GM18507 (cell line): ENCODE results near the gene HIPK4.

ENCODE experiments used
- DNase-seq: peaks from one replicate; pipeline ENCODE4 v3.0.0; 2011; ENCODE audit warnings: low read depth; ENCODE audit not compliant: insufficient read length; ENCODE audit errors: extremely low spot score
- FAIRE-seq: peaks from 2 replicates; lab custom pipeline; 2011; peaks lifted over from hg19 to GRCh38; lab: Jason Lieb, UNC

The HIPK4 gene

GRCh38 chr19:40395956-40396355 is 6.0 kb upstream of the HIPK4 start:
- DNase-seq, result no peak

GRCh38 chr19:40394816-40395210 is 4.8 kb upstream of the HIPK4 start:
- DNase-seq (no peak), FAIRE-seq (no peak)

More at GRCh38 chr19:40395956-40396355, 6.0 kb upstream of the HIPK4 start:
- FAIRE-seq, result no peak

GRCh38 chr19:40393894-40394815 is 4.2 kb upstream of the HIPK4 start:
- FAIRE-seq (no peak), DNase-seq (no peak)

DNA sequence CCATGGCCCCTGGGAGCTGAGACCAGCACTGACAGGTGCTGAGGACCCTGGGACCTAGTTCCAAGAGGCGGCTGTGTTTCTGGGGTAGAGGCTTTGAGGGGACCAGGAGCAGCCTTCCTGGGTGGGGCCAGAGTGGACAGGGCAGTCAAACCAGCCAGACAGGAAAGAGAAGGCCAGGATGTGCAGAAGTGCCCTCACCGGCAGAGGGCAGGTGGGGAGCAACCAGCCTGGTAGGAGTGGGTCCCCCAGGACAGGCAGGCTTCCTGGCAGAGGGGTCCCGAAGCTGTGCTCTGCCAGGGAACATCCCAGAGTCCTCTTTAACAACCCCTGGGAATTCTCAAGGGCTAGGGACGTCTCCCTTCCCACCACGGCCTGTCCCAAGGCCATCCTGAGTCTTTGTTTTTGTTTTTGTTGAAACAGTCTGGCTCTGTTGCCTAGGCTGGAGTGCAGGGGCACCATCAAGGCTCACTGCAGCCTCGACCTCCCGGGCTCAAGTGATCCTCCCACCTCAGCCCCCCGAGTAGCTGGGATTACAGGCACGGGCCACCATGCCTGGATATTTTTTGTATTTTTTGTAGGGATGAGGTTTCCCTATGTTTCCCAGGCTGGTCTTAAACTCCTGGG is 3.0 kb upstream of the HIPK4 start:
- FAIRE-seq, result no peak
- no peak for DNase-seq

DNA sequence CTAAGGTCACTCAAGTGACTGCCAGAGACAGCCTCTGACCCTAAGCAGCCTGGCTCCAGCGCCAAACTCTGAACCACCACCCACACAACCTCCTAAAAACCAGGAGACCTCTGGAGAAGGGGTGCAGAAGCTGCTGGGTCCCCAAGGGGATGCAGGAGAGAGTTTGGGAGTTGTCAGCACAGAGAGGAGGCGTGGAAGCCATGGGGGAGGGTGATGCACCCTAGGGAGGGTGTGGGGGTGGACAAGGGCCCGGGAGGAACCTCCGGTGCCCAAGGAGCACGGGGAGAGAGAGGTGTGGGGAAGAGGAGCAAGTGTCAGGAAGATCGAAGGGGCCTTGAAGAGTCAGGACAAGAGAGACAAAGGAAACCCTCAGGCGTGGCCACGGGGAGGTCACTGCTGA is 2.1 kb upstream of the HIPK4 start:
- no peak for DNase-seq
- no peak for FAIRE-seq

GRCh38 chr19:40389404-40390083 is 437 bp downstream of the HIPK4 start:
- DNase-seq (no peak), FAIRE-seq (no peak)

DNA sequence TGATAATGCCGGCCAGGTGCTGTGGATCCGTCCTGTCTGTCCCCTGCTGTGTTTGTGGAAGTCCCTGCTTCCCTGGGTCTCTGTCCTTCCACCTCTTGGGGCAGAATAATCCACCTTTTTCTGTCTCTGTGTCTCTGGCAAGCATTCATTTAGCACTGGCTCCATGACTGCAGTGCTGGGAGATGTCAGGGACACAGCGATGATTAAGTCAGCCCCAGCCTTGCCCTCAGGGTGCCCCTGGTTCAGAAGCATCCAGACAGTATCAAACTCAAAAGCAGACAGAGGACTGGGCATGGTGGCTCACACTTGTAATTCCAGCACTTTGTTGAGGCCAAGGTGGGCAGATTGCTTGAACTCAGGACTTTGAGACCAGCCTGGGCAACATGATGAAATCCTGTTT is 1.5 kb downstream of the HIPK4 start:
- FAIRE-seq, result no peak

GRCh38 chr19:40387155-40387554 is 2.8 kb downstream of the HIPK4 start:
- FAIRE-seq, result no peak

More for the DNA sequence above, 1.5 kb downstream of the HIPK4 start:
- no peak for DNase-seq

GRCh38 chr19:40383668-40384248 is 6.2 kb downstream of the HIPK4 start:
- no peak for FAIRE-seq
- DNase-seq, result no peak

More at GRCh38 chr19:40387155-40387554, 2.8 kb downstream of the HIPK4 start:
- no peak for DNase-seq

DNA sequence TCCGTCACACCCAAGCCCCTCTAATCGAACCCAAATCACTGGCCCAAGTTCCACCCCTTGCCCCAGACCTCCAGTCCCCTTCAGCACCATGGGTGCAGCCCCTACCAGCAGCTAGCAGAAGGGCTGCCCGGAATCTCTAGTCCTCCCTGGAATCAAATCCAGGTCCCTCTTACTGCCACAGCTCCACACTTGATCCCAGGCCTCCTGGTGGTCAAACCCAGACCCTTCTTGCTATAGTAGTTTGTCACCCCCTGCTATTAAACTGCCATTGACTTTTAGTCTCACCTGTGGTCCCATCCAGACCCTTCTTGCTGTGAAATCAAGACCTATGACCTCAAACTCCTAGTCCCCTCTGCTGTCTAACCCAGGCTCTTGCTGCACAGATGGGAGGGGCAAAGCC is 8.7 kb downstream of the HIPK4 start:
- DNase-seq (no peak), FAIRE-seq (no peak)

DNA sequence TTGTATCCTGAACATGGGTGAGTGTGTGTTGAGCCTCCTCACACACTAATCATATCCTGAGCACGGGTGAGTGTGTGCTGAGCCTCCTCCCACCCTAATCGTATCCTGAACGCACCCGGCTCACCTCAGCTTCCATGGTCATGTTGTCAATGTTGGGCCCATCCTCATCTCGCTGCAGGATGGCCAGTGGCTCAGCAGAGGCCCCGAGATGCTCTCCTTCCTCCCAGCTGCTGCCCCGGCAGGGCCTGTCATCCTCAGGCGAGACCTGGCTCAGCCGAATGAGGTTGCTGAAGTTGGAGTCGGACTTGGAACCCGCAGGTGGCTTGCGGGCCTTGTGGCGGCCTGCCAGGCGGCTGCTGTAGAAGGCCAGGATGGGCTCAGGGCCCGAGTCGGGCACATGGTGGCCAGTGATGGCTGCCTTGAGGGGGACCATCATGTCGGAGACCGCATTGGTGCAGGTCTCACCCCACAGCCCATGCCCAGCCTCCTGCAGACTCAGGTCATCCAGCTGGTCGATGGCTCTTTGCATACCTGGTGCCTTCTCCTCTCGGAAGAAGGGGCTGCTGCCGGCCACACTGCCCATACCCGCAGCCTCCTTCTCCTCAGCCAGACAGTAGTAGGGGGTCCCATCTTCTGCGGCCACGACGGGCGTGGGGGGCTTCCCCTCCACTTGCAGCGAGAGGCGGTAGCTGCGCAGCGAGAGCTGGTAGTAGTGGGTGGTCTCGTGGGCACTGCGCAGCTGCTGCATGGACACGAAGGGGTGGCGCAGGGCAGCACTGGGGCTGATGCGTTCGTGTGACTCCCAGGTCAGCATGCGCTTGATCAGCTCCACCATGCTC is 9.6 kb downstream of the HIPK4 start:
- no peak for FAIRE-seq
- no peak for DNase-seq

DNA sequence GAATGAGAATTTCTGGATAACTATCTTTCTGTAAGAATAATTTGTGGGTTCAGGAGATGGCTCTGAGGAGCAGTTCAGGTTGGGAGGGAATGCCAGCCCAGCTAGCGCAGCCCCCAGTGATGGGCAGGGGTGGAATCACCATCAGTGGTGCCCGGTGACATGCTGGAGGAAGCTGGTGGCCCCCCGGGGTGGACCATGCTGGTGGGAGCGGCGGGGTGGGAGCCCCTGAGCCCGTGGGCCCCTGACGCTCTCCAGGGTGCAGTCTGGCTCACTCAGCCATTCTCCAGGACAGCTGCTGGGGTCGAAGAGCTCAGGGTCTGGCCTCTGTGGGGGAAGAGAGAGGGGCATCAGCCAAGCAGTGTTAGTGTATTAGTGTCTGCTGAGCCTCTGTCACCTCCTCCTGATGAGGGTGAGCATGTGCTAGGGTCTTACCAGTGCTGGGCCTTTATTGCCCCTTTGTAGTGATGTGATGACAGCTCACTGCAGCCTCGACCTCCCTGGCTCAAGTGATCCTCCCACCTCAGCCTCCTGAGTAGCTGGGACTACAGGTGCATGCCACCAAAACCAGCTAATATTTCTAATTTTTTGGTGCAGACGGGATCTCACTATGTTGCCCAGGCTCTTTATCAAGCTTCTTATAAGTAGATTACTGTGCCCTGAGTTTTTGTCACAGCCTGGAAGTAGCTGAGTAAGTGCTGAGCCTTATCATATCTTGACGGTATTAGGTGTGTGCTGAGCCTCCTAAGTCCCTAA is 10.4 kb downstream of the HIPK4 start:
- DNase-seq, result no peak
- no peak for FAIRE-seq

DNA sequence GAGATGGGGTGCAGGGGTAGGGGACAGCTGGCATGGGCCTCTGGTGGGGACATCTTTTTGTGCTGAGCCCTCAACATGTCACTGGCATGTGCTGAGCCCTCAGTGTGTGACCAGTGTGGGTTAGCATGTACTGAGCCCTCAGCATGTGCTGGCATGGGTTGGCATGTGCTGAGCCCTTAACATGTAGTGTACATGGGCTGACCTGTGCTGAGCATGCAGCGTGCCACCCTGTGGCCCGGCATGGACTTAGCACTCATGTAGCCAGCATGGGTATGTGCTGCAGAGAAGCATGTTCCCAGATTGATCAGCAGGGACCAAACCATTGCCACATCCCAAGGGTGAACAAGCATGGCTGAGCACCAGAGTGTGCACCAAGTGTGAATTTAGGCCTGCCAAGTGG is 11.5 kb downstream of the HIPK4 start:
- DNase-seq, result no peak
- FAIRE-seq, result no peak

DNA sequence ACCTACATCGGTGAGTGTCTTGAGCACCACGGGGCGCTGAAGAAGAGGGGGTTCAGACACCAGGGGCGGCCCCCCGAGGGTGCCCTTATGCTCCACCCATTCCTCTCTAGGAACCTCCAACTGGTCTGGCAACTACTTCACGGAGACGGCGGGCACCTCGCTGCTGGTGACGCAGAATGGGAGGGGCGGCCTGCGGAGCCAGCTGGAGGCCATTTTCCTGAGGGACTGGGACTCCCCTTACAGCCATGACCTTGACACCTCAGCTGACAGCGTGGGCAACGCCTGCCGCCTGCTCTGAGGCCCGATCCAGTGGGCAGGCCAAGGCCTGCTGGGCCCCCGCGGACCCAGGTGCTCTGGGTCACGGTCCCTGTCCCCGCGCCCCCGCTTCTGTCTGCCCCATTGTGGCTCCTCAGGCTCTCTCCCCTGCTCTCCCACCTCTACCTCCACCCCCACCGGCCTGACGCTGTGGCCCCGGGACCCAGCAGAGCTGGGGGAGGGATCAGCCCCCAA is 12.1 kb downstream of the HIPK4 start:
- DNase-seq, result no peak
- no peak for FAIRE-seq

GRCh38 chr19:40376286-40376862 is 13.6 kb downstream of the HIPK4 start:
- DNase-seq (no peak), FAIRE-seq (no peak)

GRCh38 chr19:40374084-40374483 is 15.9 kb downstream of the HIPK4 start:
- FAIRE-seq (no peak), DNase-seq (no peak)

DNA sequence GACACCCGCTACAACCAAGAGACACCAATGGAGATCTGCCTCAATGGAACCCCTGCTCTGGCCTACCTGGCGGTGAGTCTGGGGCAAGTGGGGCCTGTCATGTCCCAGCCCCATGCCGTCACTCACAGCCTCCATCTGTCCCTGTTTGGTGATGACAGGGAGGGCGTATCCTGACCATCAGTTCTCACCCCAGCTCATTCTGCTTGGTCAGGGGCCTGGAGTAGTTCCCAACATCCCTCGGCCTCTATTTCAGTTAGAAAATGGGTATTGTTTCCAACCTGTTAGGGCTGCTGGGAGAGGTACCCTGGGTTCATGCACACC is 18.2 kb downstream of the HIPK4 start:
- no peak for DNase-seq
- FAIRE-seq, result no peak
